ENCODE data around the gene RFWD3.

DNA sequence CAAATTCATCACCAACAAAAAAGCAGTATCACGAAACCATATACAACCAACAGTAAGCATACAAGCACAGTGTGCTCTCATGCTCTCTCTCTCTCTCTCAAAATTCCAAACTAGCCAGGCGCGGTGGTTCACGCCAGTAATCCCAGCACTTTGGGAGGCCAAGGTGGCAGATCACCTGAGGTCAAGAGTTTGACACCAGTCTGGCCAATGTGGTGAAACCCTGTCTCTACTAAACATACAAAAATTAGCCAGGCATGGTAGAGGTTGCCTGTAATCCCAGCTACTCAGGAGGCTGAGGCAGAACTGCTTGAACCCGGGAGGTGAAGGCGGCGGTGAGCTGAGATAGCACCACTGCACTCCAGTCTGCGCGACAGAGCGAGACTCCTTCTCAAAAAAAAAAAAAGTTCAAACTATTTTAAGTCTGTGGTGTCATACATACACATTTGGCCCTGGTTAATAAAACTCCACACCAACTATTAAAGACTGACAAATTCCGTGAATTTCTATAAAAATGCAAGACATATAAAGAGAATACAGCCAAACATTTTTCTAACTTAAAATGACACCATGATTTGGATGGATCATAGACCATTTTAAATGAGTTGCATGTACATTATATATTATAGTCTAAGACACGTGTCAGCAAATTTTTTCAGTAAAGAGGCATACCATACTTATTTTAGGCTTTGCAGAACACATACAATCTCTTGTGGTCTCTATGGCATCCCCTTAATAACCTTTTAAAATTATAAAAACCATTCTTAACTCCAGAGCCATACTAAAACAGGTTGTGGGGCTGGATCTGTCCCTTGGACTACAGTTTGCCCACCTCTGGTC is 90.7 kb downstream of the RFWD3 start:
- TF ChIP-seq TAF1 (IDR thresholded peaks at IDR 0.05; ENCODE audit: borderline replicate concordance, low read depth, low read length), result no peak
- no peak for TF ChIP-seq POLR2AphosphoS5 (IDR thresholded peaks at IDR 0.05; ENCODE audit: low read depth, low read length)
- no peak for TF ChIP-seq POLR2A (IDR thresholded peaks at IDR 0.05; ENCODE audit: low read depth, low read length)
